KBM-7 (cell line): ENCODE data around the gene RAI1.

ENCODE experiments used
- DNase-seq: peaks from one replicate; pipeline ENCODE4 v3.0.0-alpha.2; 2015
- in situ Hi-C: fragments of 300-500 bp; cut with MboI; formaldehyde crosslinking; loops from 2 replicates; pipeline ENCODE4 v1.14.3; 2020; ENCODE audit warnings: low sequenced_read_pairs, low pct_unique_long_range_greater_than_20kb, mixed read lengths

RAI1 gene

DNA sequence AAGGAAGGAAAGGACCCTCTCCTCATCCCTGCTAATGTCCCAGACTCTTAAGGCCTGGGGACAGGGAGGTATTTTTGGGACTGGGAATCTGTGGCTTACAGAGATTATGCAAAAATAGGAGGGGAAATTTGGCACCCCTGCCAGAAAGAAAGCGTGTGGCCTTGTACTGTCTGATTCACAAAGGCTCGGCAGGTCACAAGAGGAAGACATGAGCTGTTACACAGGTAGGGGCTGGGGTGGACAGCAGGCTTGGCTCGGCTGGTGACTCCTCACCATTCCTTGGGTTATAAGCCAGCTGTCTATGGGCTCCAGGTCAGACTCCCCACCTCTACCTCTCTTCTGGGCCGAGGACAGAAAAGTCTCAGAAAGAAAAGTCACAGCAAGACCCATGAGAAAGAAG lies 176.2 kb downstream of the RAI1 start:
- DNase-seq: no peak
- in situ Hi-C loops: no loop called here

DNA sequence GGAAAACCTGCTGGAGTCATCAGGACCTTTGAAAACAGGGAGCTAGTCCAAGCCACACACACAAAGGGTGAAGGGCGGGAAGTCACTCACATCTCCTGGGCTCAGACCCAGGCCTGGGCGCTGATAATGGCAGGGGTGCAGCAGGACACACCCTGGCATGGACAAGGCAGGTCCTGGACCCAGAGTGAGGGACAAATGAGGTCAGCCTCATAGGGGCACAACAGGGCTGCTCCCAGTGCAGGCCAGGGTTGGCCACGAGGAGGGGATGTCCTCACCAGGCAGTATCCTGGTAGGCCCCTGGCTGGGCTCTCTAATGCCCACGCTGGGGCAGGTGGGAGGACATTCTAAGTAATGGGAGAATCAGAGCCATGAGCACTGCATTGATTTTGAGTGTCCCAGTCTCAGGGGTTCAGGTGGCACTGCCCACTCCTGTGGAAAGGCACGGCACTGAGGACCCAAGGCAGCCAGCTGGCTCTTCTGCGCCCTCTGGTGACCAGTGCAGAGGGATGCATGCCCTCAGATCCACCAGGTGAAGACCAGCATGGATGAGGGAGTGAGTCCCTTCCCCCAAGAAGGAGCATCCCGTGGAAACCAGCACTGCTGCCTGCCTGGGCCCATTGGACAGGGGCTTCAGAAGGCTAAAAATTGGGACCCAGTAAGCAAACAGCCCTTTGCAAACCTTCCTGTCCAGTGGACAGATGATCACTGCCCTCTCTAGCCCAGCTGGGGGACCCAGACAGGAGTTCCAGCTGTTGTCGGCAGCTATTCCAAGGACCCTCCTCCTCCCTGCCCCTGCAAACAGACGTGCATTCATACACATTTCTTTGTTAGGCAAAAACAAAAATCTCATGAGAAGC lies 178.9 kb downstream of the RAI1 start:
- in situ Hi-C loops: no loop called here
- peak; percentile 67 for DNase-seq

DNA sequence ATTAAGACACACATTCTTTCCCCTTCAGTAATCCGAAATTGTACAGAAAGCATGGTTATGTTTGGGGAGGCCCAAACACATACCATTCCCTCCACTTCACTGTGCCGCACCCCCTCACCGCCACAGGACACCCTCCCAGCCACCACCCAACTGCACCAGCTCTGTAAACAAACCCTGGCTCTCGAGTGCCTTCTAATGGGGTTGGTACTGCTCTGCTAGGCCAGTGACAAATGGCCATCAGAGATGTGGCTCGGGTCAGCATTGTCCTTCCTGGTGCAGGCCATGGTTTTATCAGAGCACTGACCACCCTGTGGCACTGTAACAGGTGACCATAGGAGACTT lies 179.5 kb downstream of the RAI1 start:
- DNase-seq: no peak
- in situ Hi-C loops: no loop called here
